Testis (tissue), 2 donors: ENCODE results near the gene FRMPD4.

Experiments
- POLR2A ChIP-seq: fragments of 450-650 bp; IDR thresholded peaks from one replicate; pipeline ENCODE4 v1.6.1; 2017; ENCODE audit warnings: antibody characterized with exemption, mild to moderate bottlenecking, moderate library complexity
- TF ChIP-seq, protein P1 (sequence below), 3 experiments: fragments of 450-650 bp in 2 of 3; fragments of 200-600 bp in 1 of 3; sonication (generic) in 1 of 3; IDR thresholded peaks; one replicate each; pipeline ENCODE4 v1.5.1; 2016 to 2019; ENCODE audit warnings: antibody characterized with exemption in 3 of 3, mild to moderate bottlenecking in 2 of 3, moderate library complexity in 1 of 3

DNA sequence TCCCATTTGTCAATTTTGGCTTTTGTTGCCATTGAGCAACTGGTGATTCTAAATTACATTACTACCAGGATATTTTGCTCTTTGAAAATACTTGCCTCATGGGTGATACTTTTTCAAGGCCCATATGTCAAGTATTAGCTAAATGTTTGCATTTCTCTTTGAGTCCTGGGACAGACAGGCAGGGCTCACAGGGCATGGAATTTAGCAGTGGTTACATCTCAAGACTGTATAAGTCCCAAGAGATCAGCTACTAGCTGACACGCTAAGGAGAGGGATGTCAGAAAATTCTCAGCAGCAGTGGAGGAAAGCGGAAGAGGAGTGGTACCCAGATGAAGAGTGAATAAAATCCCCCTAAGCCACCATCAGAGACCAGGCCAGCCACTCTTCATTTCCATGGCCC, 224.9 kb downstream of the FRMPD4 start:
- TF ChIP-seq, protein P1, sequence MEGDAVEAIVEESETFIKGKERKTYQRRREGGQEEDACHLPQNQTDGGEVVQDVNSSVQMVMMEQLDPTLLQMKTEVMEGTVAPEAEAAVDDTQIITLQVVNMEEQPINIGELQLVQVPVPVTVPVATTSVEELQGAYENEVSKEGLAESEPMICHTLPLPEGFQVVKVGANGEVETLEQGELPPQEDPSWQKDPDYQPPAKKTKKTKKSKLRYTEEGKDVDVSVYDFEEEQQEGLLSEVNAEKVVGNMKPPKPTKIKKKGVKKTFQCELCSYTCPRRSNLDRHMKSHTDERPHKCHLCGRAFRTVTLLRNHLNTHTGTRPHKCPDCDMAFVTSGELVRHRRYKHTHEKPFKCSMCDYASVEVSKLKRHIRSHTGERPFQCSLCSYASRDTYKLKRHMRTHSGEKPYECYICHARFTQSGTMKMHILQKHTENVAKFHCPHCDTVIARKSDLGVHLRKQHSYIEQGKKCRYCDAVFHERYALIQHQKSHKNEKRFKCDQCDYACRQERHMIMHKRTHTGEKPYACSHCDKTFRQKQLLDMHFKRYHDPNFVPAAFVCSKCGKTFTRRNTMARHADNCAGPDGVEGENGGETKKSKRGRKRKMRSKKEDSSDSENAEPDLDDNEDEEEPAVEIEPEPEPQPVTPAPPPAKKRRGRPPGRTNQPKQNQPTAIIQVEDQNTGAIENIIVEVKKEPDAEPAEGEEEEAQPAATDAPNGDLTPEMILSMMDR (IDR thresholded peaks at IDR 0.05) = no peak
- TF ChIP-seq POLR2A = no peak
